ENCODE measurements around the gene FOSL1. TPM values are rescaled to one million over a fixed set of nuclear protein-coding genes. Genes with fewer than 3 reads are reported as not detected.
A peak's percentile ranks its signal among the peaks of the same experiment; 100 is the strongest.

Gene FOSL1
- total and polyA plus RNA-seq, 2 donors (not counting 3 experiments of a cell fraction or from before 2014, with no cell fraction given): 18.1 to 53.8 TPM

DNA sequence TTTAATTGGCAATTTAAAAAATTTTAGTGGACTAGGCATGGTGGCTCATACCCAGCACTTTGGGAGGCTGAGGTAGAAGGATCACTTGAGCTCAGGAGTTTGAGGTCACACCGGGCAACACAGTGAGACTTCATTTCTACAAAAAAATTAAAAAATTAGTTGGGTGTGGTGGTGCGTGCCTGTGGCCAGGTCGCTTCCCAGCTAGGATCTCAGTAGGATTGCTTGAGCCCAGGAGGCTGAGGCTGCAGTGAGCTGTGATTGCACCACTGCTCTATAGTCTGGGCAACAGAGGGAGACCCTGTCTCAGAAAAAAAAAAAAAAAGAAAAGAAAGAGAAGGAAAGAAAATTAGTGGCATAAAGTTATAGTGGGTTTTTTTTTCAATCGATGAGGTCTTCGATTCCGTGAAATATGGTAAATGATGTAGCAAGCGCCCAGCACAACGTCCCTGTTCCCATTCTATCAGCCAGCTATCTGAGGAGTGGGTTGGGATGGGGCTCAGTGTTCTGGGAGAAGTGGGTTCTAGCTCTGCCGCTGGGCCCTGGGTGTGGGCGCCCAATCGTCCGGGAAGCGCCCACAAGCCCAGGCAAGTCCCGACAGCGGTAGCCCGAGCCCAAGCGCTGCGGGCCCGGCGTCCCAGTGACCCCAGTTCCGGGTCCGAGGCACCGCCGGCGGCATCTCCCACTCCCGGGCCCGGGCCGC is 1.4 kb downstream of the FOSL1 start:
- intact Hi-C loops (cut with micrococcal nuclease) (loop anchor here (1.0 kb wide), 1 partner anchor 8 kb away; no protein-coding TSS in a partner anchor), dilution Hi-C loops (cut with MboI; ENCODE audit: extremely low pct_ligation_motif_present, low sequenced_read_pairs) (no loop called here)
- peak overlapping the region; percentile 58 to 79 (median 69) for H3K4me3 ChIP-seq (replicated peaks in 1 of 3; ENCODE audit: insufficient read depth in 1 of 3, low read depth in 1 of 3, low read length in 3 of 3)
- FAIRE-seq: peak; percentile 90
- TF ChIP-seq, protein P1, sequence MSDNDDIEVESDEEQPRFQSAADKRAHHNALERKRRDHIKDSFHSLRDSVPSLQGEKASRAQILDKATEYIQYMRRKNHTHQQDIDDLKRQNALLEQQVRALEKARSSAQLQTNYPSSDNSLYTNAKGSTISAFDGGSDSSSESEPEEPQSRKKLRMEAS (IDR thresholded peaks at IDR 0.05; ENCODE audit: insufficient read depth, insufficient read length): no peak
- TF ChIP-seq EZH2 (IDR thresholded peaks at IDR 0.05; ENCODE audit: borderline replicate concordance, low read depth, low read length, severe bottlenecking) (no peak), POLR2A (IDR thresholded peaks at IDR 0.05; ENCODE audit: low read depth, low read length) (peak; percentile 63), FOS (IDR thresholded peaks at IDR 0.05; ENCODE audit: borderline replicate concordance, insufficient read depth, low read length) (no peak), GATA2 (IDR thresholded peaks at IDR 0.05; ENCODE audit: insufficient read depth, insufficient read length, low read depth, low read length) (no peak)
- H3K9me3 ChIP-seq (replicated peaks; ENCODE audit: control insufficient read depth, insufficient read depth, low read length): no peaks in the 10 kb centered on the region
- no peaks in the 10 kb centered on the region for H3K9me1 ChIP-seq (replicated peaks; ENCODE audit: control insufficient read depth, extremely low read depth, insufficient read depth, low read length)
- peak overlapping the region; percentile 99 for H3K9ac ChIP-seq (replicated peaks; ENCODE audit: extremely low read depth, insufficient read depth, low read length)
- H3K27ac ChIP-seq (ENCODE audit: insufficient read depth, low read depth, low read length): peak overlapping the region; percentile 87
- no peak for DNase-seq (ENCODE audit: low read depth, low spot score)
- BruUV-seq (replicated peaks): TSS peak; percentile 50
- POLR2A ChIA-PET: interaction anchor here (0.7 to 4.2 kb wide), 6 partner anchors 8 to 86 kb away, joined by 3 to 29 read pairs (median 13); partner anchors contain the start of genes CCDC85B and FIBP
- H3K4me2 ChIP-seq (ENCODE audit: insufficient read depth, low read length): peak overlapping the region; percentile 68
- no peak overlapping the region for H2AFZ ChIP-seq (ENCODE audit: low read depth, low read length)
- peaks cover 5 to 8% of the 10 kb centered on the region in 2 experiments for H3K36me3 ChIP-seq (ENCODE audit: control insufficient read depth in 2 of 2, extremely low read depth in 1 of 2, insufficient read depth in 2 of 2, low read length in 2 of 2)
- H3K79me2 ChIP-seq (ENCODE audit: control insufficient read depth, insufficient read depth, low read length): peaks cover 58% of the 10 kb centered on the region
- peaks cover 49% of the 10 kb centered on the region for H3K4me1 ChIP-seq (ENCODE audit: control insufficient read depth, extremely low read depth, insufficient read depth, low read length)
- CTCF ChIA-PET: interaction anchor here (1.1 to 6.2 kb wide), 4 partner anchors 9 to 16 kb away, joined by 3 to 69 read pairs (median 15); partner anchors contain the start of genes CCDC85B and FIBP
- no peaks in the 10 kb centered on the region for H3K27me3 ChIP-seq (ENCODE audit: control insufficient read depth in 2 of 2, insufficient read depth in 2 of 2, low read length in 2 of 2)
- no peaks in the 10 kb centered on the region for H4K20me1 ChIP-seq (replicated peaks; ENCODE audit: control insufficient read depth, extremely low read depth, insufficient read depth, low read length)

DNA sequence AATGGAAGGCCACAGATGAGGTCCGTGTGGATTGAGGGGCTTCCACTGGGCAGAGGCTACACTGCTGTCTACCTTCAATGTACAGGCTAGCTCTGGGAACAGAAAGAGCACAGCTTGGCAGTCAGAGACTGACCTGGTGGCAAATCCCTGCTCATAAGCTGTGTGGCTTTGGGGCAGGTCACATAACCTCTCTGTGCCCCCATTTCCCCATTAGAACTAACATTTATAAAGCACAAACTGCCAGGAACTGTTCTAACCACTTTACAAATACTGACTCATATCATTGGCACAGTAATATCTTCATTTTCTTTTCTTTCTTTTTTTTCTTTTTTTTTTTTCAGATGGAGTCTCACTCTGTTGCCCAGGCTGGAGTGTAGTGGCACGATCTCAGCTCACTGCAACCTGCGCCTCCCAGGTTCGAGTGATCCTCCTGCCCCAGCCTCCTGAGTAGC is 3.1 kb downstream of the FOSL1 start:
- Histone ChIP-seq H3K9ac (replicated peaks; ENCODE audit: extremely low read depth, insufficient read depth, low read length) (no peak overlapping the region), H3K4me2 (ENCODE audit: insufficient read depth, low read length) (peak overlapping the region; percentile 37), H2AFZ (ENCODE audit: low read depth, low read length) (no peak overlapping the region), H4K20me1 (replicated peaks; ENCODE audit: control insufficient read depth, extremely low read depth, insufficient read depth, low read length) (no peaks in the 10 kb centered on the region), H3K79me2 (ENCODE audit: control insufficient read depth, insufficient read depth, low read length) (peaks cover 75% of the 10 kb centered on the region), H3K9me3 (replicated peaks; ENCODE audit: control insufficient read depth, insufficient read depth, low read length) (no peaks in the 10 kb centered on the region), H3K9me1 (replicated peaks; ENCODE audit: control insufficient read depth, extremely low read depth, insufficient read depth, low read length) (no peaks in the 10 kb centered on the region), H3K36me3 (ENCODE audit: control insufficient read depth in 2 of 2, extremely low read depth in 1 of 2, insufficient read depth in 2 of 2, low read length in 2 of 2) (peaks cover 5 to 8% of the 10 kb centered on the region in 2 experiments), H3K4me1 (ENCODE audit: control insufficient read depth, extremely low read depth, insufficient read depth, low read length) (peaks cover 58% of the 10 kb centered on the region), H3K4me3 (replicated peaks in 1 of 3; ENCODE audit: insufficient read depth in 1 of 3, low read depth in 1 of 3, low read length in 3 of 3) (no peak overlapping the region), H3K27me3 (ENCODE audit: control insufficient read depth in 2 of 2, insufficient read depth in 2 of 2, low read length in 2 of 2) (no peaks in the 10 kb centered on the region), H3K27ac (ENCODE audit: insufficient read depth, low read depth, low read length) (peak overlapping the region; percentile 27)
- FAIRE-seq (peak; percentile 48), DNase-seq (ENCODE audit: low read depth, low spot score) (no peak)
- TF ChIP-seq MYC (IDR thresholded peaks at IDR 0.05; ENCODE audit: low read depth, low read length): no peak
- TF ChIP-seq POLR2AphosphoS5 (IDR thresholded peaks at IDR 0.05; ENCODE audit: insufficient read depth, low read depth, low read length): peak; percentile 30
- no peak for TF ChIP-seq EZH2 (IDR thresholded peaks at IDR 0.05; ENCODE audit: borderline replicate concordance, low read depth, low read length, severe bottlenecking)
- no peak for TF ChIP-seq GATA2 (IDR thresholded peaks at IDR 0.05; ENCODE audit: insufficient read depth, insufficient read length, low read depth, low read length)
- ChIA-PET POLR2A (interaction anchor here (0.7 to 2.5 kb wide), 3 partner anchors 8 to 375 kb away, joined by 3 to 16 read pairs (median 4); partner anchors contain the start of gene FIBP), CTCF (interaction anchor here (0.8 to 6.2 kb wide), 2 partner anchors 7 to 19 kb away, joined by 3 to 69 read pairs; partner anchors contain the start of genes CCDC85B and FIBP)
- intact Hi-C loops (cut with micrococcal nuclease) (no loop called here), dilution Hi-C loops (cut with MboI; ENCODE audit: extremely low pct_ligation_motif_present, low sequenced_read_pairs) (no loop called here)
- no TSS peak for BruUV-seq (replicated peaks)

All from endothelial cell of umbilical vein (primary cell).